ENCODE results near the gene ANGPTL4. TPM values are rescaled to one million over a fixed set of nuclear protein-coding genes. Genes with fewer than 3 reads are reported as not detected.

The ANGPTL4 gene
- total RNA-seq, 1 donor from 2014 or later = 6.3 TPM

GRCh38 chr19:8397271-8397670, 33.3 kb downstream of the ANGPTL4 start:
- H3K4me1 ChIP-seq = peaks cover 53% of the 10 kb centered on the region
- H3K4me3 ChIP-seq = no peak overlapping the region
- H3K9me3 ChIP-seq = no peaks in the 10 kb centered on the region
- no peak for TF ChIP-seq CTCF (IDR thresholded peaks at IDR 0.05)
- DNase-seq = no peak
- ATAC-seq = no peak
- intact Hi-C loops (cut with DNase I) = loop anchor here (5.0 kb wide), 1 partner anchor 40 kb away; no protein-coding TSS in a partner anchor
- H3K36me3 ChIP-seq = peaks cover 28% of the 10 kb centered on the region
- H3K27ac ChIP-seq = no peak overlapping the region
- no peaks in the 10 kb centered on the region for H3K27me3 ChIP-seq

DNA sequence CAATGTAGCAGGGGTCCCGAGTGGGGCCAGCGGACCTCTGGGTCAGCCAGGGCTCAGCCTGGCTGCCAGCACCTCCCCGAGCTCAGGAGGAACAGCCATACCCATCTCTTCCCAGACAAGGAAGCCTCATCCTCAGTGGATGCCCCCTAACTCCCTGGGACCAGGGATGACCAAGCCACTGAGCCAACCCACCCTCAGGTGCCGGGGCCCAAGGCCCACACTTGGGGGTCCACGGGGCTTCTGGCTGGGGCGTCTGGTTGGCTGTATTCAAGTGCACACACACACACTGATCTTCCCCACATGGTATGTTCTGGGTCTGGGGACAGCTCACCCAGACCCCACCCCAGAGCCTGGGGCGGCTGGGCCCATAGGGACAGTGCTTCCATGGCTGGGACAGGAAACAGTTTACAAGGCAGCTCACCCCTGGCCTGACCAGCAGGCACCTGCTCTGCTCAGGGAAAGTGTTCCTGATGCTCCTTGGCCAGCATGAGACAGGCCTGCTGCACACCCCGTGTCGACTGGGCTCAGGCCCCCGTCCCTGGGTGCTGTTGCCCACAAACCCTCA, 33.9 kb downstream of the ANGPTL4 start:
- TF ChIP-seq CTCF (IDR thresholded peaks at IDR 0.05) = no peak
- no peak for DNase-seq
- H3K27ac ChIP-seq = no peak overlapping the region
- ATAC-seq = no peak
- no peak overlapping the region for H3K4me3 ChIP-seq
- no peaks in the 10 kb centered on the region for H3K27me3 ChIP-seq
- H3K9me3 ChIP-seq = no peaks in the 10 kb centered on the region
- peaks cover 33% of the 10 kb centered on the region for H3K36me3 ChIP-seq
- intact Hi-C loops (cut with DNase I) = loop anchor here (5.0 kb wide), 1 partner anchor 41 kb away; no protein-coding TSS in a partner anchor
- H3K4me1 ChIP-seq = peaks cover 47% of the 10 kb centered on the region

- no peak overlapping the region for H3K27ac ChIP-seq
- ATAC-seq = no peak
- DNase-seq = no peak
- peaks cover 42% of the 10 kb centered on the region for H3K4me1 ChIP-seq
- H3K4me3 ChIP-seq = no peak overlapping the region
- no peaks in the 10 kb centered on the region for H3K9me3 ChIP-seq
- no peaks in the 10 kb centered on the region for H3K27me3 ChIP-seq
- peaks cover 38% of the 10 kb centered on the region for H3K36me3 ChIP-seq
- intact Hi-C loops (cut with DNase I) = loop anchor here (5.0 kb wide), 1 partner anchor 41 kb away; no protein-coding TSS in a partner anchor
- no peak for TF ChIP-seq CTCF (IDR thresholded peaks at IDR 0.05)
Measured at GRCh38 chr19:8398311-8398771, 34.4 kb downstream of the ANGPTL4 start.

GRCh38 chr19:8399681-8400188, 35.8 kb downstream of the ANGPTL4 start:
- peaks cover 28% of the 10 kb centered on the region for H3K4me1 ChIP-seq
- intact Hi-C loops (cut with DNase I) = loop anchor here (5.0 kb wide), 1 partner anchor 42 kb away; no protein-coding TSS in a partner anchor
- DNase-seq (no peak), ATAC-seq (no peak)
- H3K36me3 ChIP-seq = peaks cover 52% of the 10 kb centered on the region
- no peak for TF ChIP-seq CTCF (IDR thresholded peaks at IDR 0.05)
- no peaks in the 10 kb centered on the region for H3K27me3 ChIP-seq
- no peak overlapping the region for H3K27ac ChIP-seq
- H3K9me3 ChIP-seq = no peaks in the 10 kb centered on the region
- no peak overlapping the region for H3K4me3 ChIP-seq

- peaks cover 9% of the 10 kb centered on the region for H3K4me1 ChIP-seq
- H3K36me3 ChIP-seq = peaks cover 62% of the 10 kb centered on the region
- H3K4me3 ChIP-seq = no peak overlapping the region
- no peak overlapping the region for H3K27ac ChIP-seq
- DNase-seq = no peak
- ATAC-seq = no peak
- no peaks in the 10 kb centered on the region for H3K9me3 ChIP-seq
- TF ChIP-seq CTCF (IDR thresholded peaks at IDR 0.05) = no peak
- intact Hi-C loops (cut with DNase I) = no loop called here
- no peaks in the 10 kb centered on the region for H3K27me3 ChIP-seq
Measured at GRCh38 chr19:8401981-8402411, 38.0 kb downstream of the ANGPTL4 start.
